Endodermal cell (in vitro differentiated cells): ENCODE results near the gene ATP2A1. TPM values are rescaled to one million over a fixed set of nuclear protein-coding genes. Genes with fewer than 3 reads are reported as not detected.
A peak's percentile ranks its signal among the peaks of the same experiment; 100 is the strongest.

ENCODE experiments used
- DNase-seq: peaks from one replicate; pipeline ENCODE4 v3.0.0-alpha.2; 2017
- H3K27ac ChIP-seq: 2 replicates; pipeline ENCODE4 v1.5.1; 2013; ENCODE audit warnings: mild to moderate bottlenecking, low read depth, low read length, moderate library complexity
- H3K27me3 ChIP-seq: 2 replicates; pipeline ENCODE4 v1.6.1; 2013; ENCODE audit warnings: mild to moderate bottlenecking, low read length, moderate library complexity; ENCODE audit not compliant: insufficient read depth, control insufficient read depth, poor library complexity, severe bottlenecking
- H3K36me3 ChIP-seq: 2 replicates; pipeline ENCODE4 v1.7.0; 2013; ENCODE audit warnings: mild to moderate bottlenecking, low read length, moderate library complexity; ENCODE audit not compliant: control insufficient read depth, insufficient read depth
- H3K4me1 ChIP-seq: one replicate; pipeline ENCODE4 v1.7.0; 2013; ENCODE audit warnings: low read length; ENCODE audit not compliant: control insufficient read depth, insufficient read depth
- H3K4me3 ChIP-seq: 2 replicates; pipeline ENCODE4 v1.5.1; 2013; ENCODE audit warnings: mild to moderate bottlenecking, low read length, moderate library complexity
- H3K9ac ChIP-seq: 2 replicates; pipeline ENCODE4 v1.6.1; 2013; ENCODE audit warnings: mild to moderate bottlenecking, low read length, moderate library complexity; ENCODE audit not compliant: poor library complexity, severe bottlenecking; ENCODE audit errors: extremely low read depth
- H3K9me3 ChIP-seq: 2 replicates; pipeline ENCODE4 v1.6.1; 2013; ENCODE audit warnings: mild to moderate bottlenecking, low read length, moderate library complexity; ENCODE audit not compliant: control insufficient read depth
- H3K27ac Mint-ChIP-seq: 2 replicates; pipeline ENCODE4 v1.8.0; 2020; ENCODE audit warnings: mixed read lengths
- H3K27me3 Mint-ChIP-seq: 2 replicates; pipeline ENCODE4 v1.8.0; 2021; ENCODE audit warnings: mild to moderate bottlenecking, mixed read lengths; ENCODE audit not compliant: insufficient read depth
- H3K36me3 Mint-ChIP-seq: 2 replicates; pipeline ENCODE4 v1.8.0; 2020; ENCODE audit warnings: low read depth, mixed read lengths
- H3K4me1 Mint-ChIP-seq: 2 replicates; pipeline ENCODE4 v1.8.0; 2020; ENCODE audit warnings: mixed read lengths
- H3K4me3 Mint-ChIP-seq: 2 replicates; pipeline ENCODE4 v1.8.0; 2020; ENCODE audit warnings: mild to moderate bottlenecking, moderate library complexity, mixed read lengths
- H3K9me3 Mint-ChIP-seq: 2 replicates; pipeline ENCODE4 v1.8.0; 2020; ENCODE audit warnings: mild to moderate bottlenecking, mixed read lengths
- WGBS, 2 experiments: methylation state at CpG; one replicate each; pipeline versions ENCODE4 v1.1.5 to v1.1.7; 2013; ENCODE audit warnings: missing lambda C conversion rate in 2 of 2, mixed read lengths in 1 of 2; ENCODE audit not compliant: insufficient coverage in 1 of 2, insufficient read length in 1 of 2; 5-methylcytosine and 5-hydroxymethylcytosine counted together
- total RNA-seq, 2 donors: library from RNA; stranded (reverse); fragmentation: NEBNext Ultra II Directional in 1 of 2; extraction: Animal tissue kit (Norgen Biotek cat#: 25700) in 1 of 2; gene quantifications; 2 replicates in 1 of 2; 3 replicates in 1 of 2; pipeline ENCODE4 v1.2.1, GENCODE V29; 2021
- TF ChIP-seq, protein P1 (sequence below): fragments of 200-600 bp; sonication (generic); conservative IDR thresholded peaks from 2 replicates; pipeline ENCODE4 v1.5.0; 2021; ENCODE audit warnings: antibody characterized with exemption, mild to moderate bottlenecking

ATP2A1 gene
- total RNA-seq, 2 donors from 2014 or later, result 4.7 to 7.7 TPM

GRCh38 chr16:28865001-28865688 is 13.1 kb upstream of the ATP2A1 start:
- Histone ChIP-seq H3K9me3 (no peaks in the 10 kb centered on the region), H3K36me3 (peaks cover 26% of the 10 kb centered on the region), H3K27ac (no peak overlapping the region), H3K27me3 (no peaks in the 10 kb centered on the region), H3K9ac (peak overlapping the region; percentile 90), H3K4me3 (peak overlapping the region; percentile 95), H3K4me1 (peaks cover 7% of the 10 kb centered on the region)
- Mint-ChIP-seq H3K9me3 (no peaks in the 10 kb centered on the region), H3K27ac (peak overlapping the region; percentile 44), H3K4me3 (peak overlapping the region; percentile 90), H3K4me1 (peaks cover 15% of the 10 kb centered on the region), H3K27me3 (no peaks in the 10 kb centered on the region), H3K36me3 (peaks cover 26% of the 10 kb centered on the region)
- TF ChIP-seq, protein P1, sequence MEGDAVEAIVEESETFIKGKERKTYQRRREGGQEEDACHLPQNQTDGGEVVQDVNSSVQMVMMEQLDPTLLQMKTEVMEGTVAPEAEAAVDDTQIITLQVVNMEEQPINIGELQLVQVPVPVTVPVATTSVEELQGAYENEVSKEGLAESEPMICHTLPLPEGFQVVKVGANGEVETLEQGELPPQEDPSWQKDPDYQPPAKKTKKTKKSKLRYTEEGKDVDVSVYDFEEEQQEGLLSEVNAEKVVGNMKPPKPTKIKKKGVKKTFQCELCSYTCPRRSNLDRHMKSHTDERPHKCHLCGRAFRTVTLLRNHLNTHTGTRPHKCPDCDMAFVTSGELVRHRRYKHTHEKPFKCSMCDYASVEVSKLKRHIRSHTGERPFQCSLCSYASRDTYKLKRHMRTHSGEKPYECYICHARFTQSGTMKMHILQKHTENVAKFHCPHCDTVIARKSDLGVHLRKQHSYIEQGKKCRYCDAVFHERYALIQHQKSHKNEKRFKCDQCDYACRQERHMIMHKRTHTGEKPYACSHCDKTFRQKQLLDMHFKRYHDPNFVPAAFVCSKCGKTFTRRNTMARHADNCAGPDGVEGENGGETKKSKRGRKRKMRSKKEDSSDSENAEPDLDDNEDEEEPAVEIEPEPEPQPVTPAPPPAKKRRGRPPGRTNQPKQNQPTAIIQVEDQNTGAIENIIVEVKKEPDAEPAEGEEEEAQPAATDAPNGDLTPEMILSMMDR, result no peak
- DNase-seq, result no peak
- WGBS, 2 experiments, result 93 to 94% methylated on average over 12 of the region's 12 CpGs

DNA sequence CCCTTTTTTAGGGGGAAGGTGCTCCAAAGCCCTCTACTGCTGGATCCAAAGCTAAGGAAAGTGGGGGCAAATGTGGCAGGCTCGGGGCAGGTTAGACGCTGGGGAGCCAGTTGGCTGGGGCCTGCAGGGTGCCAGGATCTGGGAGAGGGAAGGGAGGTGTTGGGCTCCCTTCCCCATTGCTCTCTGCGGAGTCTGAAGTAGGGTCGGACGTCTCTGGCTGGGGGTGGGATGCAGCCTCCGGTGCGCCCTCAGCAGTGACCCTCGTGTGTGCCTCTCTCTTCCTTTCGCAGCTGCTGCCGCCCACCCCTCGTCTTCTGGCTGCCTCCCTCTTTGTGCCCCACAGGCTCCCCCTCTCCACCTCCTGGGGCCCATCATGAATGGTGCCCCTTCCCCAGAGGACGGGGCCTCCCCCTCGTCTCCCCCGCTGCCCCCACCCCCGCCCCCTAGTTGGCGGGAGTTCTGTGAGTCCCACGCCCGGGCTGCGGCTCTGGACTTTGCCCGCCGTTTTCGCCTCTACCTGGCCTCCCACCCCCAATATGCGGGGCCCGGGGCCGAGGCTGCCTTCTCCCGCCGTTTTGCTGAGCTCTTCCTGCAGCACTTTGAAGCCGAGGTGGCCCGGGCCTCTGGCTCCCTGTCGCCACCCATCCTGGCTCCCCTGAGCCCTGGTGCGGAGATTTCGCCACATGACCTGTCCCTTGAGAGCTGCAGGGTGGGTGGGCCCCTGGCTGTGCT is 12.4 kb upstream of the ATP2A1 start:
- WGBS, 2 experiments, result 90 to 93% methylated on average over 15 to 28 of the region's 32 CpGs
- peak overlapping the region; percentile 95 for H3K4me3 ChIP-seq
- H3K27ac Mint-ChIP-seq, result peak overlapping the region; percentile 64
- H3K4me3 Mint-ChIP-seq, result no peak overlapping the region
- DNase-seq, result no peak
- TF ChIP-seq, protein P1, result no peak
- no peaks in the 10 kb centered on the region for H3K27me3 Mint-ChIP-seq
- peaks cover 32% of the 10 kb centered on the region for H3K36me3 Mint-ChIP-seq
- no peak overlapping the region for H3K27ac ChIP-seq
- peaks cover 7% of the 10 kb centered on the region for H3K4me1 ChIP-seq
- peaks cover 15% of the 10 kb centered on the region for H3K4me1 Mint-ChIP-seq
- H3K9me3 Mint-ChIP-seq, result no peaks in the 10 kb centered on the region
- no peak overlapping the region for H3K9ac ChIP-seq
- H3K27me3 ChIP-seq, result no peaks in the 10 kb centered on the region
- peaks cover 28% of the 10 kb centered on the region for H3K36me3 ChIP-seq
- no peaks in the 10 kb centered on the region for H3K9me3 ChIP-seq

- Mint-ChIP-seq H3K4me3 (no peak overlapping the region), H3K4me1 (peaks cover 15% of the 10 kb centered on the region), H3K27ac (peak overlapping the region; percentile 64), H3K9me3 (no peaks in the 10 kb centered on the region), H3K36me3 (peaks cover 32% of the 10 kb centered on the region), H3K27me3 (no peaks in the 10 kb centered on the region)
- no peak overlapping the region for H3K4me3 ChIP-seq
- WGBS, 2 experiments, result 95 to 96% methylated on average over 4 to 17 of the region's 17 CpGs
- no peak for DNase-seq
- H3K27me3 ChIP-seq, result no peaks in the 10 kb centered on the region
- H3K9ac ChIP-seq, result no peak overlapping the region
- peaks cover 7% of the 10 kb centered on the region for H3K4me1 ChIP-seq
- H3K27ac ChIP-seq, result no peak overlapping the region
- no peaks in the 10 kb centered on the region for H3K9me3 ChIP-seq
- TF ChIP-seq, protein P1, result no peak
- H3K36me3 ChIP-seq, result peaks cover 30% of the 10 kb centered on the region
Measured at GRCh38 chr16:28866454-28866804, 11.9 kb upstream of the ATP2A1 start.
